PFSK-1 (cell line): Measurements from ENCODE around the gene TULP4.

Experiments used
- FOXP2 ChIP-seq: optimal IDR thresholded peaks from 2 replicates; pipeline ENCODE3; 2011; ENCODE audit warnings: borderline replicate concordance, control low read depth, inconsistent platforms; ENCODE audit not compliant: insufficient read depth; ENCODE audit errors: extremely low read length, extremely low read depth
- POLR2AphosphoS5 ChIP-seq: IDR thresholded peaks from 2 replicates; pipeline ENCODE4 v1.6.1; 2012; ENCODE audit warnings: low read depth, mild to moderate bottlenecking, control low read depth, low read length, moderate library complexity
- REST ChIP-seq, 2 experiments: IDR thresholded peaks; 2 replicates each; pipeline versions ENCODE4 v1.6.1 to v1.8.0; 2011 to 2012; ENCODE audit warnings: low read depth in 2 of 2, low read length in 2 of 2, control low read depth in 1 of 2, inconsistent platforms in 1 of 2, mild to moderate bottlenecking in 1 of 2, moderate library complexity in 1 of 2; ENCODE audit not compliant: insufficient read depth in 1 of 2
- SIN3A ChIP-seq: IDR thresholded peaks from 2 replicates; pipeline ENCODE4 v1.6.1; 2012; ENCODE audit warnings: mild to moderate bottlenecking, low read length, moderate library complexity, borderline replicate concordance; ENCODE audit not compliant: insufficient read depth
- TAF1 ChIP-seq: IDR thresholded peaks from 2 replicates; pipeline ENCODE4 v1.6.1; 2012; ENCODE audit warnings: low read length, control low read depth, borderline replicate concordance; ENCODE audit not compliant: insufficient read depth

DNA sequence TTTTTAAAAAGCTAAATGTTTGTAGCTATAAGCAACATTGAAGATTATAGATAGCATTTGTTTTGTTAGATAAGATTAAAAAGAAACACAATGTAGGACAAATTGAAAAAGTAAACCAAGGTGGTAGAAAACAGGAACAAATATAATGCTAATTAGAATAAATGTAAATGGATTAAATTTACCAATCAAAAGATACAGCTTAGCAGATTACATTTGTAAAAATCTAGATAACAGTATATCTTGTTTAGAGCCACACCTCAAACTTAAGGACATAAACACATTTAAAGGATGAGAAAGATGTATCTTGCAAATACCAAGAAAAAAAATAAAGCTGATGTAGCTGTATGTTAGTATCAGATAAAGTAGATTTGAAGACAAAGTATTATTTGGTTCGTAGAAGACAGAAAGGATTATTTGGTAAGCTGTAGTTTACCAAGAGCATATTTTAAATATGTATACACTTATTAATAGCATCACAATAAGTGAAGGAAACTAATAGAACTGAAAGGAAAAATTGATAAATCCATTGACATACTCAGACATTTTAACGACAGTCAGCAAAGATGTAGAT lies 107.2 kb downstream of the TULP4 start:
- TF ChIP-seq TAF1 (no peak), POLR2AphosphoS5 (no peak), REST (IDR thresholded peaks at IDR 0.05; ENCODE audit: insufficient read depth in 1 of 2, low read depth in 2 of 2, low read length in 2 of 2) (no peak), SIN3A (no peak), FOXP2 (no peak)
